GM19328 (cell line): Measurements from ENCODE around the gene CBX5.
"Not testable (repeated sequence)": the region's sequence is repeated elsewhere in the genome, so short reads cannot be mapped to it uniquely, and the experiment has no call there.

ENCODE experiments used
- ATAC-seq: cut with Tn5 transposase; IDR thresholded peaks from one replicate; pipeline ENCODE4 v1.9.1; 2021; ENCODE audit warnings: mild to moderate bottlenecking, moderate library complexity; ENCODE audit not compliant: unreplicated experiment

Gene CBX5

DNA sequence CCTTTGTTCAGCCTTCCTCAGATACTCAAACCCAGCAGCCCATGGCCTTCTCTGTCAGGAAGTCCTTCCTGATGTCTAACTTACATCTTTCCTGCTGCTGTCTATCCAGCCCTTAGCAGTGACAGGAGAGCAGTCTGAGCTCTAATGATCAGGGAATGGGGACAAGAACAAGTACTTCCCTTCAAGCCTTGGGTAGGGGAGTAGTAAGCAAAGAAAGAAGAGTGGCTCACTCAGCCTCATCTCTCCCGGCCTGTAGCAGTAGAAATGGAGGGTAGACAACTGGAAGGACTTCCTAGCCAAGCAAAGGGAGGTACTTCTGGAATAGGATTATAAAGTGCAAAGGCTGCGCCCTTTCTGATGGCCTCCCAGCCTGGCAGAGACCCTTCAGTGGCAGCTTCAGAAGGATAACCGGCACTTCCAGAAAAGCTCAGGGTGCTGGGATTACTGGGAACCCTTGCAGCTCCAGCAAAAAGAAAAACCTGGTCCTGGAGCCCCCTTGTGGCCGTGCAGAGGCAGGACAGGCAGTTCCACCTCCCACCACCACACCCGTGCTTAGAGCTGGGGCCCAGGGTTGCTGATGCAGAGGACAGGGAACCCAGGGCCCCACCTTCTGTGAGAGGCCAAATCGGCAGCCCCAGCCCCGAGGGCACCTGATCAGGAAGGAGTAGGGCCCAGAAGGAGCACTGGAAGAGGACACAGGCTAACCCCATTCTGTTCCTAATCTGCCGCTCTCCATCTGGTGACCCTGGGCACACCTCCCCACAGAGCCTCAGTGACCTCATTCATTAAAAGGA, 78.7 kb downstream of the CBX5 start:
- ATAC-seq: no peak

DNA sequence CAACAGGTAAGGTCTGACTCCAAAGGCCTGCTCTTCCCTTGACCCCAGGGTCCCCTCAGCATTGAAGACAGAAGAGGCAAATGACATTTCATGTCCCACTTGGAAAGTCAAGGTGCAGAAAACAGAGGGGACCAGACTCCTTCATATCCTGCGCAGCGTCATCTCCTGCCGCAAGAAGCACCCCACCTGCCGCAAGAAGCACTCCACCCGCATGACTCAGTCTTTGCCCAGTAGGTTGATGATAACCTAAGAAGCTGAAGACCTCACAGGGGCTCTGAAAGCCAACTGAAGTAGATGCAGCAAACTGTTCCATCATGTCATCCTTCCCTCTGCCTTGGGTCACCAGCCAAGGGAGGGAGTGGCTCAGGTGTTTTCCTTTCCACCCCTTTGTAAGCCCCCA, 79.5 kb downstream of the CBX5 start:
- no peak for ATAC-seq

DNA sequence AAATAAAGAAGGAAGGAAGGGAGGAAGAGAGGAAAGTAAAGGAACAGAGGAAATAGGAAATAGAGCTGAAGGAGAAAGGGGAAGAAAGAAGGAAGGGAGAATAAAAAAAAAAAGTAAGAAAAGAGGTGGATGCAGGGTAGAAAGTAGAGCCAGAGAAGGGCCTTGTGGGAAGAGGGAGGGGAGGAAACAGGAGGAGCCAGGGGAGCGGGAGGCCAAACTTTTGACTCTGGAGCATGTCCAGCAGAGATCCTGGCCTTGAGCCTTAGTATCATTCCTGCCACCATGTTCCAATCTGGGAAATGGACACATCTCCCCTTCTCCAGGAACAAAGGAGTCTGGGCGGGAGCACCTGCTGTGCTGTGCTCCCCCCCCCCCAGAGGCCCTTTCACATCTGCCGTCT, 80.0 kb downstream of the CBX5 start:
- no peak for ATAC-seq

DNA sequence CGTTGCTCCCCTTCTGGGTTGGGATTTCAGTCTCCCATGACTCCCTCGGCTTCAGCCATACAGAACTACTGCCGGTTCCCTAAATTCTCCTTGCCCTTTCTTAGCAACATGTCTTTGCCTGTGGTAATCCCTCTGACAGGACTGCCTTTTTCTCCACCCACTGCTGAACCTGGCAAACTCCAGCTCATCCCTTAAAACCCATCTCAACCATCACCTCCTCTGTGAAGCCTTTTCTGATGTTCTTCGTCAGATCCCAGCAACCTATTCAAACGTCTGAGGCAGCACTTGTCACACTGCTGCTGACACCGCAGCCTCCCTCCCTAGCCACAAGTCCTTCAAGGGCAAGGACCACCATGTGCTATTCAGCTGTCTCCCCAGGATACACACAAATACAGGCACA, 80.9 kb downstream of the CBX5 start:
- no peak for ATAC-seq

DNA sequence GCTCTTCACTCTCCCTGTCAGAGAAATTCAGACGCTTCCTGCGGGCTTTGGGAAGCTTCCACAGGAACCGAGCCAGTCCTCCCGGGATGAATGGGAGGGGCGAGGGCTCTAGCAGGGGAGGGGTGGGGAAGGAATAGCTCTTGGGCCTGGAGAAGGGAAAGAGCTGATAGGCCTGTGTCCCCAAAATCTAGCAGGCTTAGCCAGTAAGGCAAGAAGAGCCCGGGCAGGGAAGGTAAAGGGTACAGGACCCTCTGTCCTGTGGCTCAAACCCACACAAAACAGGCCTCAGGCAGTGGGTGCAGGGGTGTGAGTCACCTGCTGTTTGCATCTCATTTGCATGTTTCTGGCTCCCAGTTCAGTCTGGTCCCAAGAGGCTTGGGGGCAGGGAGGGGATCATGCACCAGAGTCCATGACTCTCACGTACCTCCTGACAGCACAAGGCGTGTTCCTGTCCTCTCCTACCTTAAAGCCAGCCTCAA, 82.5 kb downstream of the CBX5 start:
- no peak for ATAC-seq

DNA sequence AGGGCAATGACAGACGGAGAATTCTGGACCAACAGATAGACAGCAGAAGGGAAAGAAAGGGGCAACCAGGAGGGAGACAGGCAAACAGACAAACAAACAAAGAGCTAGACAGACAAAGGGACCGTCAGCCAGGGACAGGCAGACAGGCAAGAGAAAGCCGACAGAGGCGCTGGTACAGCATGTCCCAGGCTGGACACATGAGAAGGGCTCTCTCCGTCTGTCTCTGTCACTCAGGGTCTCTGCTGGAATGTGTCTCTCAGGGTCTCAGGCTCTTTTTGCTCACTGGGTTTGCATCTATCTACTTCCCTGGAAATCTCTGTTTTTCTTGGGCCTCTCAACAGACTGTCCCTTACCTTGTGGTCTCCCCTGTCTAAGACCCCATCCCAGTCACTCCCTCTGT, 82.9 kb downstream of the CBX5 start:
- no peak for ATAC-seq

DNA sequence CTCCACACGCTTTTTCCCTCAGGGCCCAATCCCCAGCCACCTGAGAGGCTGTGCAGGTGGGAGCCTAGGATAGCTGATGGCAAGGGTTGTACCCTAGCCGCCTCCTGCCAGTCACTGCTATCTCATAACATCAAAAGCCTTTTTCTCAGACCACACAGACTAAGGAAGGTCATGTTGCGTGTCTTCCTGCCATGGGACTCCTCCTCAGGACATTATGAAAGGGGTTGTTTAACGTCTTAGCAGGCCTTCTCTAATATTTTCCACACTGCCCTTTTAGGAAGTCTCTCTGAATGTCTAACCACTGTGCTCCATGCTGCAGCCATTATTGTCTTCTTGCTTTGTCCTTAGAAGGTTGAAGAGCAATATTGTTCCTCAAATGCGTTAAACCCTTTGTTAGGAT, 83.5 kb downstream of the CBX5 start:
- no peak for ATAC-seq

DNA sequence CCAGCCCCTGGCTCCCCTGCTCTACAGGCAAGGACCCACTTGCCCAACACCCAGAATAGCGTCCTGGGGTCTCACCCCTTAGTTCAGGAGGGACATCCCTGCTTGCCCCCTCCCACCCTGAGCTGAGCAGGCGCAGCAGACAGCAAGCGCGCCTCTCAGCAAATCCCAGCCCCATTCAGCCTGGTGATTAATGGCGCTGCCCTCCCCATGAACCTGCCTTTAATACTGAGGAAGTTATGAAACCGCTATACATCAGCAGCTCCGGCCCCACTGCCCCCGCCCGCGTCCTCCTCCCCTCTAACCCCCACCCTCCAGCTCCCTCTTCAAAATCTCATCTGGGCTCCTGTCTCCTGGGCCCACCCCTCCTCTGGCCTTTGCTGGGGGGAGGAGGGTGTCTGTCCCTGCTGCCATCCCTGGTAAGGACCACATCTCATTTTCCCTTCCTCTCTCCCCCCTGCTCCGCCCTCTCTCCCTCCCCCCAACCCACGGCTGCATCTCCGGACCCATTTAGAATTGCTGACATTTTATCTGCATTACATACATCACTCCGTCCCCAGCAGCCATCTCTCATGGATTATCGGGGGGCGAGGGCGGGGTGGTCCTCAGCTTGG, 84.1 kb downstream of the CBX5 start:
- ATAC-seq: no peak

DNA sequence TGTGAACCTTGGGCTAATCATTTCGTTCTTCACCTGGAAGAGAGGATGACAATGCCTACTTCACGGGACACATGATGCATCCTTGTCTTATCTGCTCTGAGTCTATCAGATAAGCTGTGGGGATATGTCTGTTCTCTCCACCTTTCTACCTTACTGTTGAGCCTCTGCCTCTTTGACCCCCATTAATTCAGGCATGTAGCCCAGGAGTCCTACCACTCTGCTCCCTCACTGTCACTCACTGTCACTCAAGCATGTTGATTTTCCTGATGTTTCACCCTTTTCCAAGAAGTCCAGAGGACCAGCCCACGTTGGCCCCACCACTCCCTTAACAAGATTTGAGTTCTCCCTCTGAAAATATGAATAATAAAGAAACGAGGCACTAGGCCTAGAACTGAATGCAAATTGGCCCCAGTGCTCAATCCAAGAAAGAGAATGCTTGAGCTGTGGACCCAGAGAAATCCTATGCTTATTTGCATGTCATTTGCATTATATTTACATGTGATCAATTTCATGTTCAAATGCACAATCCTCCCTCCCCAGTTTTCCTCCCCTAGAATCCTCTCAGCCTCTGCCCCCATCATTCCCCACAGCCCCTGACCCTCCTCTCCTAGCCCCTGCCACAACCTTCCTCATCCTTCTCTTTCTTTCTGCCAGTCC, 84.7 kb downstream of the CBX5 start:
- no peak for ATAC-seq

DNA sequence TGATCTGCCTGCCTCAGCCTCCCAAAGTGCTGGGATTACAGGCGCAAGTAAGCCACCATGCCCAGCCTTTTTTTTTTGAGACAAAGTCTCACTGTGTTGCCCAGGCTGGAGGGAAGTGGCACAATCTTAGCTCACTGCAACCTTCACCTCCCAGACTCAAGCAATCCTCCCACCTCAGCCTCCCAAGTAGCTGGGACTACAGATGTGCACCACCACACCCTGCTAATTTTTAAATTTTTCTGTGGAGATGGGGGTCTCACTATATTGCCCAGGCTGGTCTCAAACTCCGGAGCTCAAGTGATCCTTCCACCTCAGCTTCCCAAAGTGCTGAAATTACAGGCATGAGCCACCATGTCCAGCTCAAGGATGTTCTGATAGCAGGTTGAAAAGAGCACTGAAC, 85.3 kb downstream of the CBX5 start:
- not testable (repeated sequence) for ATAC-seq

DNA sequence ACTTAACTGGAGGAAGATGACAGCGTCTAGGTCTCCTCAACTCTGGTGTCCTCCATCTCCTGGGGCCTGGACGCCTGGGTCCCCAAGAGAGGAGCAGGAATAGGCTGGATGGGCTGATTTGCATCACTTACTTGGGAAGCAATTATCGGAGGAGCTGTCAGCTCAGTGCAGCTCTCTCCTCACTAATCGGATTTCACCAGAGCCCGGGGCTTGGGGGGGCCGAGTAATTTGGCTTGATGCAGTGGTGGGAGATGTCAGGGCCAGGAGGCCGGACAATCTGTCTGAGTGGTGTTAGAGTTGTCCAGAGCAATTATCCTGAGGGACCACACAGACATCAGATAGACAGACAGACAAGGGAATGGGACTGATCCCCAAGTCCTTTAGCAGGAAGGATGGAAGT, 86.5 kb downstream of the CBX5 start:
- no peak for ATAC-seq

DNA sequence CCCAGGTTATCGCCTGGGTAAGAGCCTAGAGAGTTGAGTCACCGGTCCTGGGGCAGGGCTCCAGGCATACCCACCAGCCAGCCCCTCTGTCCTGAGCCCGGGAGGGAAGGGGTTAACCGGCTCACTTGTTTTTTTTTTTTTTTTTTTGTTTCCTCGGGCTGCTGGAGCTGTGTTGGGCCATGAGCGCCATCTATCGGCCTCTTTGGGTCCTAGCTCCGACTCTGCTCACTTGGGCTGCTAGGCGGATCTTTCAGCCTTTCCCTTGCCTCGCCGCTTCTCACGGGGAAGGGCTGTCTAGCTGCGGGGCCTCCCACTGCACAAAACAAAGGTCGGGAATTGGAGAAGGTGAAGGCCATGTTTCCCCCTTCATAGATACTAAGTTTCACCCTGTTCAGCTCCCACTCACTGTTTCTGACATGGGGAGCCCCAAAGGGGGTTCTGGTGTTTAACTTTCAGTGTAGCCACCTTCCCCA, 88.3 kb downstream of the CBX5 start:
- no peak for ATAC-seq

DNA sequence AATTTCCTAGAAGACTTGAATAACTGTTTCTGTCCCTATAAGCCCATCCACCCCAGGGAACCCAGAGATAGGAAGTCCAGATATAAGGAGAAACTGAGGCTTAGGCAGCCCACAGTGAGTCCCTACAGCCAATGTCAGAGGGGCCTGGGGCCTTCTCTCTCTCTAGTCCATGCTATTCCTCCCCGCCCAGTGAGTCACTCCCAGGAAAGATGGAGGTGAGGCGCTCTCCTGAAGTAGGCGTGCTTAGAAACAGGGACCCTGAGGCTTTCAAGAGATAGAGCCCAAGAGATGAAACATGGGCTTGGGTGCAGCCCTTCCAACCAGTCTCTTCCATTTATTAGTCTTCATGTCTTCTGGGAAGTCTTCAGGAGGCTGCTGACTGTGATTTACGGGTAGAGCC, 88.8 kb downstream of the CBX5 start:
- ATAC-seq: no peak

DNA sequence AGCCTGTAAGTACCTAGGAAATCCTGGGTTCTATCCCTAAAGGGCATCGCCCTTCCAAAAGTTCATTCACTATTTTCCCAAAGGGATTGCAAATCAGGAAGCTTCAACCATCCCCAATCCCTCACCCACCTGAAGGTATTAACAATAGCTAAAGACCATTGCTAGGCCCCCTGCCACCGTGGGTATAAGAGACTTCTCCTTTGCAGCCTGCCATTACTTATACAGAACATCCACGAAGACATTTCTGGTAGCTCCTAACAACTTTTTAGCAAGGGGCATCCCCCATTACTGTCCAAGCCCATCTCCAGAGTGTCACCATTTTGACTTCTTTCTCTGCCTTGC, 90.8 kb downstream of the CBX5 start:
- no peak for ATAC-seq

DNA sequence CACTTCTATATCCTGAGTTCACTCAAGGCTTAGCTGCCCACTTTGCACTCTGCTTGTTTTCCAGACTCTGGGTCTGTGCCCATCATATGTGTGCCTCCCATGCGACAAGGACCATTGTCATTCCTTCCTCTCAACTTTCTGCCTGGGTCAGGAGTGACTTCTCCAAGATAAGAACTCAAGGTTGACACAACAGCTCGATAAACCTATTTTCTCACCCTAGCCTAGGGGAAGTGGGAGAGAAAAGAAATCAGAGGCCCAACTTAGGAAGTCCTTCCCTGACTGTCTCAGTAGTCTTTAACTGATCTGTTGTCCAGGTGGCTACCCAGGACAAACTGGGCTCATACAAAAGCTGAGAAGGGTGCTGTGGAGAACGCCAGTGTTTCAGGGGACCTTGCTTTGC, 92.8 kb downstream of the CBX5 start:
- no peak for ATAC-seq

DNA sequence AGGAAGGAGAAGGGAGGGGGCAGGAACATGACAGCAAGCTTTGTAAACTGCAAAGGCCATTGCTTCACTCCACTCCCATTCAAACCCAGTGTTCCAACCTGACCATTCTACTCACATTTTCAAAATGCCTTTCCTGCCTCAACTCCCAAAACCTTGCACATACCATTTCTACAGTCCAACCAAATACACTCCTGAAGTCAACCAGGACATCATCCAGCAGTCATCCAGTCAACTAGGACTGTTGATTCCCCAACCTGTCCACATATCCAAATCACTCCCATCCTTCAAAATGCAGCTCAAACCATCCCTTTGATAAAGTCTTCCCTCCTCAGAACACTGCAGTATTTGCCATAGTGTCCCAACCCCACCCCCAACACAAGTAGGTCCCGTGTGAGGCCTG, 94.0 kb downstream of the CBX5 start:
- no peak for ATAC-seq

DNA sequence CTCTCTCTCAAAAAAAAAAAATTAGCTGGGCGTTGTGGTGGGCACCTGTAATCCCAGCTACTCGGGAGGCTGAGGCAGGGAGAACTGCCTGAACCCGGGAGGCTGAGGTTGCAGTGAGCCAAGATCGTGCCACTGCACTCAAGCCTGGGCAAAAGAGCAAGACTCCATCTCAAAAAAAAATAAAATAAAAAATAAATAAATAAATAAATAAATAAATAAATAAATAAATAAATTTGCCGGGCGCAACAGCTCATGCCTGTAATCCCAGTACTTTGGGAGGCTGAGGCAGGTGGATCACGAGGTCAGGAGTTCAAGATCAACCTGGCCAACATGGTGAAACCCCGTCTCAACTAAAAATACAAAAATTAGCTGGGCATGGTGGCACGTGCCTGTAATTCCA, 94.6 kb downstream of the CBX5 start:
- ATAC-seq: not testable (repeated sequence)

DNA sequence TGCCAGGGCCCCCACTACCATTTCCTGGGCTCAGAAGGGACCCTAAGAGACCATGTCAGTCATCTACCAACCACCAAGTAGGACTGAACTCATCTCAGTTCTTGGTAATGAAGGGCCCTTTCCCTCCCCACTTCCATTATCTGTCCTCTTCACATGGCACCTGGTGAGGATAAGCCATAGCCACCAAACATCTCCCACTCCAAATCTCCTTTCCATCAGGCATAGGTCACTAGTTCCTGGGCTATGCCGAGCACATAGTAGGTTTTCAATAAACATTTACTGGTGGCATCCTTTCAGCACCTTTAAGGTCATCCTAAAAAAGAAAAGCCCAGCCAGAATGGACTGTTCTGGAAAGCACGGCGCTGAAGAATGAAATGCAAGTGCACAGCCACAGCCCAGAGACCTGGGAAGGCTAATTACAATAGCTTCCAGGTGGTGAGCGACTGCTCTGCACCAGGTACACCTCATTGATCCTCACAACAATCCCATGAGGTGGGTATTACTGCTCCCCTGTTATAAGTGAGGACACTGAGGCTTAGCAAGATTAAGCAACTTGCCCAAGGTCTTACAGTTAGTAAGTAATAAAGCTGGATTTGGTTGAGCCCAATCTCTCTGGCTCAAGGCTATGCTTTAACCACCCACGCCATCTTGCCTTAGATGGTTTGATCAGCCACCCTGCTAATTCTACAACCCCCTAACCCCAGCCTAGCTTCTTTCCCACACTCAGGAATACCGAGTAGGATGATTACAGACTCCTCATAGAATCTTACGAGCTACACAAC, 95.7 kb downstream of the CBX5 start:
- no peak for ATAC-seq

DNA sequence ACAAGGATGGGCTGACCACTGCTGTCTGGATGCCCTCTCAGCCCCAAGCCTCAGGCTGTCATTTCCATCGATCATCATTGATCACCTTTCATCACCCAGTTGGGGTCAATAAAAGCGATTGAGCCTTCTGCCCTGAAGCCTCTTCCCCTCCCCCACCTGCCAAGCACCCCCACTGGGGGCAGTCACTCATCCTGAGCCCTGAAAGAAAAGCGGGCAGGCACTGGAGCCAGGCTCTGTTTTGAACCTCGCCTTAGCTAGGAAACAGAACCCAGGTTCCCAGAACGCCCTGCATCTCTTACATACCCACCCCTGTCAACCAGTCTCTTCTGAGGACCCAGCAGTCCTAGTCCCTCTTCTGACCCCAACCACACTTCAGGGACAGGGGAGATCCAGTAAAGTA, 96.9 kb downstream of the CBX5 start:
- ATAC-seq: no peak

DNA sequence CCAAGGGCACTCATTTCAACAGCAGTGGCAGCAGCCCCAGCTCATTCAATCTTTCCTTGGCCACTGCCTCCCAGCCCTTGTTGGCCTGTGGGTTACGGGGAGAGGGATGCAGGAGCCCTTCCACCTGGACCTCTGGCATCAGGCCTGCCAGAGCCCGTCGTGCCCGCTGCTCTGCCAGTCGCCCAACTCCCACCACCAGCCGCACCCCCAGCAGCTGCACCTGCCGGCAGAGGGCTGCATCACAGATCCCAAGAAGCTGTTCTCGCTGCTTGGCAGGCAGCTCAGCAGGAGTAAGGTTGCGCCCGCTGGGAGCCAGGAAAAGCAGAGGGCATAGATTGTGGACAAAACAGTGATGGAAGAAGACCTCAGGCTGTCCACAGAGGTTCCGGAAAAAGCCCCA, 97.8 kb downstream of the CBX5 start:
- no peak for ATAC-seq
